VCaP (cell line): Measurements from ENCODE around the gene EXOC1.
"Not testable (repeated sequence)": the region's sequence is repeated elsewhere in the genome, so short reads cannot be mapped to it uniquely, and the experiment has no call there.

Experiments used
- H3K27ac ChIP-seq: fragments of 450-650 bp; 2 replicates; pipeline ENCODE4 v1.5.1; 2017
- TF ChIP-seq, protein P1 (sequence below): fragments of 450-650 bp; conservative IDR thresholded peaks from 2 replicates; pipeline ENCODE4 v1.5.1; 2017; ENCODE audit warnings: mild to moderate bottlenecking, moderate library complexity

The EXOC1 gene

DNA sequence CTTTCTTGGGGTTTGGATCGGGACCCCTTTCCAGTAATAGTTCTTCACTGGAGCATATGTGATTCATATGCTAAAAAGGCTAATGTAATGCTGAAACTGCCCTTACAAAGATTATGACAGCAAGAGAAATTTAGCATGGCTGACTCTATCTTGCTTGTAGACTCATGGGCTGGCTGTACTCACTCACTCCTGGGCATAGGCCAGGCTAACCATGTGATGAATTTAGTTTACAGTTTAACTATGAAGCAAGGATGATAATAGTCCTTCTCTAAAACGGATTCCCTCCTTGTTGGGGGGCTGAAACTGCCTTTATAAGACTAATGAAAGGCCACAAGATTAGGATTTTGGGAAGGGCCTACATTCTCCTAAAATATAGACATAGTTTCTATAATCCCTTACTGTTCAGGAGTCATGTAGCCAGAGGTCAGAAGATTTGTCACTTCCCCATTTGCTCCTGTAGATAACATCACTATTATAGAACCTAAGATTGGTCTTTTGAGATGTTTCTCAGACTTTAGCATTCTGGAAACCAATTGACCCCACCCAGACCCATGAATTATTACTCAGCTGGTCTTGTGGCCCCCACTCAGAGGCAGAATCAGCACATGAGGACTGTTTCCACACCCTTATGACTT is 74.5 kb downstream of the EXOC1 start:
- H3K27ac ChIP-seq: no peak overlapping the region
- TF ChIP-seq, protein P1, sequence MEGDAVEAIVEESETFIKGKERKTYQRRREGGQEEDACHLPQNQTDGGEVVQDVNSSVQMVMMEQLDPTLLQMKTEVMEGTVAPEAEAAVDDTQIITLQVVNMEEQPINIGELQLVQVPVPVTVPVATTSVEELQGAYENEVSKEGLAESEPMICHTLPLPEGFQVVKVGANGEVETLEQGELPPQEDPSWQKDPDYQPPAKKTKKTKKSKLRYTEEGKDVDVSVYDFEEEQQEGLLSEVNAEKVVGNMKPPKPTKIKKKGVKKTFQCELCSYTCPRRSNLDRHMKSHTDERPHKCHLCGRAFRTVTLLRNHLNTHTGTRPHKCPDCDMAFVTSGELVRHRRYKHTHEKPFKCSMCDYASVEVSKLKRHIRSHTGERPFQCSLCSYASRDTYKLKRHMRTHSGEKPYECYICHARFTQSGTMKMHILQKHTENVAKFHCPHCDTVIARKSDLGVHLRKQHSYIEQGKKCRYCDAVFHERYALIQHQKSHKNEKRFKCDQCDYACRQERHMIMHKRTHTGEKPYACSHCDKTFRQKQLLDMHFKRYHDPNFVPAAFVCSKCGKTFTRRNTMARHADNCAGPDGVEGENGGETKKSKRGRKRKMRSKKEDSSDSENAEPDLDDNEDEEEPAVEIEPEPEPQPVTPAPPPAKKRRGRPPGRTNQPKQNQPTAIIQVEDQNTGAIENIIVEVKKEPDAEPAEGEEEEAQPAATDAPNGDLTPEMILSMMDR: no peak

DNA sequence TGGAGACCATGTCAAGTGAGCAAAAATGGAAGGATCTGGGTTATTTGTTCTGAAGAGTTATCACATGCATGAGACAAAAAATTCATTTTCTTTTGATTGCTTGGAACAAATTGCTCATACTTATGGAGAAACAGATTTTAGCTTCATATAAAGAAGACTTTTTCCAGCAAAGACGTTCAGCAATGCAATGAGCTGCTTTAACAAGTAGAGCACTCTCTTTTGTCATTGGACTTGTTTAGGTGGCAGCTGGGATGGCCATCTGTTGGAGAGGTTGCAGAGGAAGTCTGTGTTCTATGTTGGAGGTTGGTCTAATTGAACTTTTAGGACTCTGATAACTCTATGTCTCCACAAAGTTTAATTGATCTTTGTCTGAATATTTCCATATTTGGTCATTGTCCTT is 75.4 kb downstream of the EXOC1 start:
- TF ChIP-seq, protein P1: no peak

DNA sequence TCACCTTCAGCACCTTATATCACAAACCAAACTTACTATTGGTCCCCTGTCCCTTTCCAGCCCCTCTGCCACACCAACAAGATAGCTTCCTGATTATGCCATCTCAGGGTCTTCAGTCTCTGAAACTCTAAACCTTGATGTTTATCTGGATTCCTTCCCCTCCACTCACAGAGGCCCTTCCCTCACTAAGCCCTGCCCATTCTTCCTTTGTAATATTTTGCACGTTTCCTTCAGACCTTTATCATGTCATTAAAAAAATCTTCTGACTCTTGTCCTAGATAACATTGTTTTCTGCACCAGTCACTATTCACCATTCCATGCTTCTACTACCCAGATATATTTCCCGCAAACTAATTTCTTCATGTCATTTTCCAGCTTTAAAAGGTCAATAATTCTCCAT is 77.6 kb downstream of the EXOC1 start:
- H3K27ac ChIP-seq: no peak overlapping the region
- TF ChIP-seq, protein P1: no peak

More for the DNA sequence above, 75.4 kb downstream of the EXOC1 start:
- H3K27ac ChIP-seq: no peak overlapping the region

DNA sequence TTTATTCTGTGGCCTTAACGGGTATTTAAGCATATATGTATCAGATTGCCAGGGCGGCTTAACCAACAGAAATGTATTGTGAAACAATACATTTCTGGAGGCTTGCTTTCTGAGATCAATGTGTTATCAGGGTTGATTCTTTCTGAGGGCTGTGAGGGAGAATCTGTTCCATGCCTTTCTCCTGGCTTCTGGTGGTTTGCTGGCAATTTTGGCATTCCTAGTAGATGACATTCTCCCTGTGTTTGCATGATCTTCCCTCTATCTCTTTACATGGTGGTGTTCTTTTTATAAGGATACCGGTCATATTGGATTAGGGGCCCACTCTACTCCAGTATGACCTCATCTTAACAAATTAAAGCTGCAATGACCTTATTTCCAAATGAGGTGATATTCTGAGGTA is 78.4 kb downstream of the EXOC1 start:
- H3K27ac ChIP-seq: no peak overlapping the region
- TF ChIP-seq, protein P1: no peak

DNA sequence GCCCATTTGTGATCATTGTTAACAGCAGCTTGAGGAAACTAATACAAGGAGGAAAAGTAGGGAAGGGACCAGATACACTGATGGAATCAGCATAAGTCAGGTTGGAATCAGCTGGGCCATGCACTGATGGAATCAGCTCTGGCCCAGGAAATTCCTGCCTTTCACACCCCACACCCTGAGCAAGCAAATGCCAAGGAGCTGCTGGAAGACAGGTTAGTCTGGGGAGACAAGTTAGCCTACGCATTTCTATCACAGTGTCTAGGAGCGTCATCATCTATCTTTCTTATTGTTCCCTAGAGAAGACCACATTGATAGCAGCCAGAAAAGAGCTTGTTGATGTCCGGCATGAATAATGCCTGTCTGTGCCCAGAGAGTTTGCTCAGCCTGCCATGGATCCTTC is 79.1 kb downstream of the EXOC1 start:
- no peak overlapping the region for H3K27ac ChIP-seq
- TF ChIP-seq, protein P1: no peak

DNA sequence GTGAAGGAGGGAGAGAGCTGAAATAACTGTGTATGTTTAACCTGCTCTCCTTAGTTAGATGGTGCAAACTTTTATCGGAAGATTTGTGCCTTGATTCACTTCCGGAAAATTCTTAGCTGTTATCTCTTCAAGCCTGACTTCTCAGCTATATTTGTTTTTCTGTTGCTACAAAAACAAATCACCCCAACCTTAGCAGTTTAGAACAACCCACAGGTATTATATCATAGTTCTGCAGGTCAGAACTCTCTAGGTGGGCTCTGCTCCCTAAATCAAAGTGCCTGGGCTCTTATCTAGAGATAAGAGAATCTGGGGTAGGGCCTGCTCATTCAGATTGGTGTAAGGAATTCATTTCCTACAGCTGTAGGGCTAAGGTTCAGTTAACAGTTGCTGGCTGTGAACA is 80.2 kb downstream of the EXOC1 start:
- H3K27ac ChIP-seq: no peak overlapping the region
- TF ChIP-seq, protein P1: no peak

DNA sequence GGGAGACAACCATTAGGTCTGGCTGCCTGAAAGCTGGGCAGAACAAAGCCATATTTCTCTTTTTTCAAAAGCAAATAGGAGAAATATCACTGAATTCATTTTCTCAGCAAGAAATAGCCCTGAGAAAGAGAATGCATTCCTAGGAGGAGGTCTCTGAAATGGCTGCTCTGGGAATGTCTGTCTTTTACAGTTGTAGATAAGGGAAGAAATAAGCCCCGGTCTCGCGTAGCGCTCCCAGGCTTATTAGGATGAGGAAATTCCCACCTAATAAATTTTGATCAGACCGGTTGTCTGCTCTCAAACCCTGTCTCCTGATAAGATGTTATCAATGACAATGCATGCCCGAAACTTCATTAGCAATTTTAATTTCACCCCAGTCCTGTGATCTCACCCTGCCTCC is 82.5 kb downstream of the EXOC1 start:
- not testable (repeated sequence) for H3K27ac ChIP-seq

DNA sequence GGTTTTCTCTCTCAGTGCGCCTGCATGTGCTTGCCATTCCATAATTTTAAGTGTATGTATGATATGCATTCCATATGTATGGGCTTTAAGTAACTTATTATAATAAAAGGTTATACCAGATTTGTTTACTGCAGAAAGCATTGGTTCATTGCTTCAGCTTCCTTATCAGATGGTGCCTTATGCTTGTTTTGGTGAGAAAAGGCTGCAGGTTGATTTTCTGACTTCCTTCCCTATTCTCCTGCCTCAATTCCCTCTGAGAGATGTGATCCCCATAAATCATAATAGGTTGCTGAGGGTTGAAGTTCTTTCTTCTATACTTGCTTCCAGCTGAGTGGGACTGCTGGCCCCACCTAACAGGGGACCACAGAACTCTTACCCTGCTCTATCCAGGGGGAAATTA is 85.0 kb downstream of the EXOC1 start:
- TF ChIP-seq, protein P1: no peak
- no peak overlapping the region for H3K27ac ChIP-seq
